Ecto neural progenitor cell (in vitro differentiated cells): Measurements from ENCODE around the gene MAN2B1.
"Not testable (repeated sequence)": the region's sequence is repeated elsewhere in the genome, so short reads cannot be mapped to it uniquely, and the experiment has no call there.

Experiments used
- DNase-seq: peaks from one replicate; pipeline ENCODE4 v3.0.0-alpha.2; 2018; ENCODE audit warnings: low spot score

MAN2B1 gene

DNA sequence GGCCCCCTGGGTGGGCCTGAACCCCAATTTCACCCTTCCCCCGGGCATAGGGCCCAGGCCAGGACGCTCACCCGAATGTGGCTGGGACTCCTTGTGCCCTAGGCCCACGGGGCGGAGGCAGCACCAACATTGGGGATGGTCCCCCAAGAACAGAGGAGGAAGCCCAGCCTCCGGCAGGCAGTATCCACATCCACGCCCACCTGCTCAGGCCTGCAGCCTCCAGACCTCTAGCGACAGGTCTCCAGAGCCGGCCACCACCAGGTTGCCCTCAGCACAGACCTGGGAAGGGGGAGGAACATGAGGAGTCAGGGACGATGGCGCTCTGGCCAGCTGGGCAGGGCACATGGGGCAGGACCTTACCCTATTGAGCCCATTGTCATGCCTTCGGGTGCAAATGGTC, 22.5 kb upstream of the MAN2B1 start:
- DNase-seq, result no peak

GRCh38 chr19:12687496-12688196, 21.1 kb upstream of the MAN2B1 start, which contains the start of gene GNG14:
Gene GNG14, plus strand, starts transcription at chr19:12687998. Its CDS starts 51 bp downstream, at chr19:12688049.
- peak; percentile 41 for DNase-seq

DNA sequence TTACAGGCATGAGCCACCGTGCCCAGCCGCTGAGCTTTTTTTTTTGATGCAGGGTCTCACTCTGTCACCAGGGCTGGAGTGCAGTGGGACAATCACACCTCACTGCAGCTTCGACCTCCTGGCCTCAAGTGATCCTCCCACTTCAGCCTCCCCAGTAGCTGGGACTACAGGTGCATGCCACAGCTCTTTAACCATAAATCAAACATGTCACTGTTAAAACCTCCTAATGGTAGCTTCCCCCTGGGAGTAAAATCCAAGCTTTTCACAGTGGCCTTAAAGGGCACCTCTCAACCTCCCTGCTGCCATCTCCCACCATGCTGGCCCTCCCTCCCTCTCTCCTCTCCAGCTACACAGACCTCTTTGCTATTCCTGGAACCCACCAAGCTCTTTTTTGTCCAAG, 19.3 kb upstream of the MAN2B1 start:
- no peak for DNase-seq

GRCh38 chr19:12681074-12681987, 14.8 kb upstream of the MAN2B1 start, which contains the start of gene DHPS:
Gene DHPS, minus strand, starts transcription at chr19:12681880. Its CDS starts 114 bp downstream, at chr19:12681766.
- DNase-seq, result peak; percentile 92

DNA sequence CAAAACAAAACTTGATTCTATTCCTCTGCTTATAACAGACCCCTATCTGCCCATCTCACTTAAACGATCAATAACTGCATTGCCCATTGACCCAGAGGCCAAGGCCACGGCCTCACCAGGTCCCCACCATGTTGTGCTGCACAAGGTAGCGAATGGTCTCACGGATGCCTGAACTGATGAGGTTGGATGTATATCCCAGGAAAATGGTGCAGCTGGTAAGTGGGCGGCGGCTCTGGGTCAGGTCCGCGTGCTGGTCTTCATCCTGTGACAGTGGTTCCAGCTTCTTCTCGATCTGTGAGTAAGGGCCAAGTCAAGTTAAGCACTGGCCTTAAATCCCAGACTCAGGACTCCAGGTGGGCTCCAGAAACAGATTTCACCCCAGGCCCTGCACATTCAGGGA, 13.5 kb upstream of the MAN2B1 start:
- no peak for DNase-seq

DNA sequence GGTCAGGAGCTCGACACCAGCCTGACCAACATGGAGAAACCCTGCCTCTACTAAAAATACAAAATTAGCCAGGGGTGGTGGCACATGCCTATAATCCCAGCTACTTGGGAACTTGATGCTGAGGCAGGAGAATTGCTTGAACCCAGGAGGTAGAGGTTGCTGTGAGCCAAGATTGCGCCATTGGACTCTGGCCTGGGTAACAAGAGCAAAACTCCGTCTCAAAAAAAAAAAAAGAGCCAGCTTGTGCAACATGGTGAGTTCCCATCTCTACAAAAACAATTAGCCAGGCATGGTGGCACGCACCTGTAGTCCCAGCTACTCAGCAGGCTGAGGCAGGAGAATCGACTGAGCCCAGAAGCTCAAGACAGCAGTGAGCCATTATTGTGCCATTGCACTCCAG, 11.5 kb upstream of the MAN2B1 start:
- DNase-seq, result not testable (repeated sequence)

- DNase-seq, result no peak
Measured at GRCh38 chr19:12676928-12677327, 10.4 kb upstream of the MAN2B1 start.

- DNase-seq, result peak; percentile 91
Measured at GRCh38 chr19:12676384-12676792, 9.8 kb upstream of the MAN2B1 start.

DNA sequence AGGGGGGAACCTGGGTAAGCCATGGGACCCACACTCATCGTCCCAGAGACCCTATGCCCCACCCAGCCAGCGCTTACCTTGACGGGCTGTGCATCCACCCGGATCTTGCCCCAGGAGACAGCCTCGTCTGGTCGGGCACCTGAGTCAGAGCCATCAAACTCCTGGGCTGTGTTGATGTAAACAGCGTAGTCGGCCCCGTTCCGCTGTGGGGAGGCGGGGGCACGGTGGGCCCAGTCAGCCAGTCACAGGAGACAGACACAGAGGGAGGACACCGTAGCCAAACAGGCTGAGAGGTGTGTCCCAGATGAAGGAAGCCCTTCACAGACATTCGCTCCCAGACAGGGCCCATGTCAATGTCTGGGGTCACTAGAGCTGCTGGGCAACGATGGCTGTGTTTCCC, 9.4 kb upstream of the MAN2B1 start:
- DNase-seq, result no peak

- DNase-seq, result no peak
Measured at GRCh38 chr19:12675399-12675798, 8.9 kb upstream of the MAN2B1 start.

DNA sequence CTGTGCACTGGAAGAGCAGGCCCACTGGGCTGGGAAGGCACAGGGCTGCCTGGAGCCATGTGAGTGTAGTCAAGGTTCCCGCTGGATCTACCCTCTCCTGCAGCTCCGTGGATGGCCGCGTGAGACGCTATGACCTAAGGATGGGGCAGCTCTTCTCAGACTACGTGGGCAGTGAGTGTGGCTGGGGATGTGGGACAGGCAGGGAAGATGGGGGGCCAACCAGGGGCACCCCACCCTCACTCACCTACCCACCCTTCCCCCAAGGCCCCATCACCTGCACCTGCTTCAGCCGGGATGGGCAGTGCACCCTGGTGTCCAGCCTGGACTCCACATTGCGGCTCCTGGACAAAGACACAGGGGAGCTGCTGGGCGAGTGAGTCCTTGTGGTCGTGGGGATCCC, 6.2 kb upstream of the MAN2B1 start:
- peak; percentile 44 for DNase-seq

DNA sequence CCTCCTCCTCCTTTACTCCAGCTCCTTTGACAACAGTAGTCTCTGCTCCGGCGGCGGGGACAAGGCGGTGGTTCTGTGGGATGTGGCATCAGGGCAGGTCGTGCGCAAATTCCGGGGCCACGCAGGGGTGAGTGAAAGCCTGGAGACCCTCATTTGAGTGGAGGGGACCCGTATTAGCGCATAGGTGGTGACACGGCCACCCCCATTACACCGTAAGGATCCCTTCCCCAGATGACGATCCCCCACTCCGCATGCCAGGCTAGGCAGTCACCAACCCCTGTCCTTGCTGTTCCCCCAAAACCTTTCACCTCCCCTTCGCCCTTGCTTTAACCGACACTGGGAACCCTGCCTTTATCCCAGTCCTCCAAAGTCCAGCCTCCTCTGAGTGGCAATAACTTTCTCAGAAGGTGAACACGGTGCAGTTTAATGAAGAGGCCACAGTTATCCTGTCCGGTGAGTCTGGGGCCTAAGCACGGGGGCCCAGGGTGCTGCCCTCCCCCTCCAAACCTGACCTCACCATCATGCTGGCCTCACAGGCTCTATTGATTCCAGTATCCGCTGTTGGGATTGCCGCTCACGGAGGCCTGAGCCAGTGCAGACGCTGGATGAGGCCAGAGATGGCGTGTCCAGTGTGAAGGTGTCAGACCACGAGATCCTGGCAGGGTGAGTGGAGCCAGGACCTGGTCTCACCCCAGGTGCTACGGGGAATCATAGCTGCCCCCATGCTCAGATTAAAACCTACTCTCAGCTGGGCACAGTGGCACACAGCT, 3.8 kb upstream of the MAN2B1 start:
- DNase-seq, result no peak

DNA sequence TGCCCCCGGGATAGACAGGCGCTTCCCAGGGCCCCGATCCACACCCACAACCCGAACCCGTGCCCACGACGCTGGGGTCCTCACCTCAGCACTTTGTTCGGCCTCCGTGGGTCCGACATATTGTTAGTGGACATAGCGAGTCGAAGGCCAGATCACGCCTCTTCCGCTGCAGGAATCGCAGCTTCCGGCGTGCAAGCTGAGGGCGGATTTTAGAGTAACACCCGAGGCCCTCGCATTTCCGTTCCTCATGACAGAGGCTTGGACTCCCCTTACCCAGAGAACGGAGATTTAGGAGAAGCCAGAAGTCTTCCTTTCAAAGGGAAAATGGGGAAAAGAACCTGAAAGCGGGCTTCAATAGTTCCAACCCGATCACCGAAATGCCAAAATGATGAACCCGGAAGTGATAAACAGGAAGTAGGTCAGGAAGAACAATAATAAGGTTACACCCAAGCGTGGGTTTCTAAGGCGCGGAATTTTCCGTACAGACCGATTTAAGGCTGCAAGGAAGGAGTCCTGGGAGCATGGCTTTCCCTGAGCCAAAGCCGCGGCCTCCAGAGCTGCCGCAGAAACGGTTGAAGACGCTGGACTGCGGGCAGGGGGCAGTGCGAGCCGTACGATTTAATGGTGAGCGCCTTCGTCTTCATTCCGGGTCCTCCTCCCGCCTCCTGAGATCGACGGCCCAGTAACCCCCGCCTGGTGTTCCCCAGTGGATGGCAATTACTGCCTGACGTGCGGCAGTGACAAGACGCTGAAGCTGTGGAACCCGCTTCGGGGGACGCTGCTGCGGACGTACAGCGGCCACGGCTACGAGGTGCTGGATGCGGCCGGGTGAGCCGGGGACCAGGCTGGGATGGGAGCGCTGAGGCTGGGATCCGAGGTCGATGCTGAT, 3.0 kb upstream of the MAN2B1 start:
- peak; percentile 82 for DNase-seq

- no peak for DNase-seq
Measured at GRCh38 chr19:12668932-12669269, 2.4 kb upstream of the MAN2B1 start.

DNA sequence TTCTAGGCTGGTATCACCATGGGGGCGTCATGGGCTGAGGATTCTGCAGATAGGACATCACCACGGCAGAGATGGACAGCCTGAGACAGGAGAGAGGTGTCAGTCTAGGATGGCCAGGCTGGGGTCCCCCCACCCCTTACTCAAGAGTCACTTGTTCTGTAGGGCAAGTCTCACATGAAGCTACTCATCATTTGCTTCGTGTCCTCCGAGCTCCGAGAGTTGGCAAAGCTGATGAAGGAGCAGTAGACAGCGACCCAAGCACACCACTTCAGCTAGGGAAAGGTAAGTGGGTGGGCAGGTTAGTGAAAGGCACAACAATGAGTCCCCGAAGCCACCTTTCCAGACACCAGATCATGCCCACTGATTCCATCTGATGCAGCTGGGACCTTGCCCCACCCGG, 1.8 kb upstream of the MAN2B1 start:
- DNase-seq, result peak; percentile 42

- DNase-seq, result no peak
Measured at GRCh38 chr19:12667731-12668302, 1.3 kb upstream of the MAN2B1 start.

GRCh38 chr19:12665671-12666264, 774 bp downstream of the MAN2B1 start:
- DNase-seq, result peak; percentile 37

- no peak for DNase-seq
Measured at GRCh38 chr19:12665281-12665573, 1.3 kb downstream of the MAN2B1 start.

DNA sequence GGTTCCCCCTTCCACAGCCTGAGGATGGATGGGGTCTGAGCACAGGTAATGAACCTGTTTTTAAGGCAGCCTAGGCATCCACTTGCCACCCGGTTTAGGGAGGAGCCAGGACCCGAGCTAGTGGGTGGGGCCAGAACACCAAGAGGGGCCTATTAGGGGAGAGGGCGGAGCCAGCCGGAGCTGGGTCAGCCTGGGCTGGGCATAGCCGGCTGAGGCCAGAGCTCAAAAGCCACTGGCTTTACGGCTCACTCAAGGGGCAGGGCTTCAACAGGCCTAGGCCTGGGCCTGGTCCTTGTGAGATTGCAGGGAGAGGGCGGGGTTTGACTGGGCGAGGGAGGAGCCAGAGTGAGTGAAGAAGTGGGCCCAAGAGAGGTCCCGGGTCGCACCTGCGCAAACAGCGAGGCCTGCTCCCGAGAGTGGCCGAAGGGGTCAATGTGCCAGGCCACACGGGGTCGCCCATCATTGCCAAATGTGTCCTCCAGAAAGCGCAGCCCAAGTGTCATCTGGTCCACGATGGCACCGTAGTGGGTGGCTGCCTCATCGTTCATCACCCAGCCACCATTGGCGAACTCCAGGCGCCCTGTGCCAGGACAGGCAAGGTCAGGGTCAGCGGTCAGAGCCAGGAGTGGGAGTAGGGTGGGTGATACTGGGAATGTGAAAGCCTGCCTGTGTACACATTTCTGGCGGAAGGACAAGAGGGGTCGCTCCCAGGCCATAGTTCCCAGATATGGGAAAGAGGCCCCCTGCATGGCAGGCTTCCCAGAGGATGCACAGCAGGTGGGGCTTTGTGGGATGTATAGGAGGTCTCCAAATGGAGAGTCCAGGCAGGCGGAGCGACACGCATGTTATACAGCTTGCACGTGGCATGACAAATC, 1.9 kb downstream of the MAN2B1 start:
- DNase-seq, result peak; percentile 68

- DNase-seq, result no peak
Measured at GRCh38 chr19:12660980-12661379, 5.6 kb downstream of the MAN2B1 start.
